Measurements from ENCODE around the gene TCP11X2.
"Not testable (repeated sequence)": the region's sequence is repeated elsewhere in the genome, so short reads cannot be mapped to it uniquely, and the experiment has no call there.

DNA sequence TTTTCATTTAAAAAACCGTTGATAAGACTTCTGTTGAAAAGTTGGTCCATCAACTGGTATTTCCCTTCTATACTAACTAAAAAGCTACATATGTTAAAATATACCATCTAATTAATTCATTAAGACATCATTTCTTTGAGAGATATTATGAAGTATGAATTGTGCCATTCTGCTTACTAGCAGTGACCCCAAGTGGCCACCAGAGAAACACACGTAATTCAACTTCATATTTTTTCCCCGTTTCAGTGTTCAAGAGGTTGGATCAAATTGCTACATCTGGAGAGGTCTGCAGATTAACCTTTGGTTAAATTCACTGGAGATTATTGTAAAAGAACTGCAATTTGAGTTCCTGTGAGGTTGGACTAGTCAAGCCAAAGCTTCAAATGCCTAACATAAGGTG, 1.4 kb downstream of the TCP11X2 start:
- TF ChIP-seq, protein P1, sequence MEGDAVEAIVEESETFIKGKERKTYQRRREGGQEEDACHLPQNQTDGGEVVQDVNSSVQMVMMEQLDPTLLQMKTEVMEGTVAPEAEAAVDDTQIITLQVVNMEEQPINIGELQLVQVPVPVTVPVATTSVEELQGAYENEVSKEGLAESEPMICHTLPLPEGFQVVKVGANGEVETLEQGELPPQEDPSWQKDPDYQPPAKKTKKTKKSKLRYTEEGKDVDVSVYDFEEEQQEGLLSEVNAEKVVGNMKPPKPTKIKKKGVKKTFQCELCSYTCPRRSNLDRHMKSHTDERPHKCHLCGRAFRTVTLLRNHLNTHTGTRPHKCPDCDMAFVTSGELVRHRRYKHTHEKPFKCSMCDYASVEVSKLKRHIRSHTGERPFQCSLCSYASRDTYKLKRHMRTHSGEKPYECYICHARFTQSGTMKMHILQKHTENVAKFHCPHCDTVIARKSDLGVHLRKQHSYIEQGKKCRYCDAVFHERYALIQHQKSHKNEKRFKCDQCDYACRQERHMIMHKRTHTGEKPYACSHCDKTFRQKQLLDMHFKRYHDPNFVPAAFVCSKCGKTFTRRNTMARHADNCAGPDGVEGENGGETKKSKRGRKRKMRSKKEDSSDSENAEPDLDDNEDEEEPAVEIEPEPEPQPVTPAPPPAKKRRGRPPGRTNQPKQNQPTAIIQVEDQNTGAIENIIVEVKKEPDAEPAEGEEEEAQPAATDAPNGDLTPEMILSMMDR (IDR thresholded peaks at IDR 0.05; ENCODE audit: poor library complexity), result not testable (repeated sequence)
- TF ChIP-seq EZH2 (IDR thresholded peaks at IDR 0.05; ENCODE audit: borderline replicate concordance), result not testable (repeated sequence)
